ENCODE data around the gene RNF166.

Gene RNF166

GRCh38 chr16:88739139-88739976 lies 33.1 kb upstream of the RNF166 start:
- DNase-seq: no peak

GRCh38 chr16:88738151-88739084 lies 32.2 kb upstream of the RNF166 start:
- no peak for DNase-seq

GRCh38 chr16:88737298-88738150 lies 31.3 kb upstream of the RNF166 start:
- peak; percentile 42 to 79 (median 64) for DNase-seq

- DNase-seq: no peak
These were observed 30.3 kb upstream of the RNF166 start for GRCh38 chr16:88736496-88736895.

GRCh38 chr16:88736088-88736487 lies 29.9 kb upstream of the RNF166 start:
- DNase-seq: peak in 1 of 3 experiments; percentile 14

- no peak for DNase-seq
These were observed 29.4 kb upstream of the RNF166 start for GRCh38 chr16:88735616-88736015.

GRCh38 chr16:88735121-88735520 lies 28.9 kb upstream of the RNF166 start:
- no peak for DNase-seq

GRCh38 chr16:88734361-88734728 lies 28.1 kb upstream of the RNF166 start:
- DNase-seq: no peak

- peak in 1 of 3 experiments; percentile 1 for DNase-seq
These were observed 27.6 kb upstream of the RNF166 start for GRCh38 chr16:88733630-88734360.

GRCh38 chr16:88732961-88733294 lies 26.7 kb upstream of the RNF166 start:
- DNase-seq: no peak

GRCh38 chr16:88732172-88732960 lies 26.2 kb upstream of the RNF166 start:
- DNase-seq: peak in 2 of 3 experiments; percentile 16 to 43

- peak in 1 of 3 experiments; percentile 16 for DNase-seq
These were observed 25.5 kb upstream of the RNF166 start for GRCh38 chr16:88731699-88732098.

- peak in 1 of 3 experiments; percentile 20 for DNase-seq
These were observed 24.7 kb upstream of the RNF166 start for GRCh38 chr16:88730632-88731607.

- peak; percentile 3 to 69 (median 46) for DNase-seq
These were observed 21.7 kb upstream of the RNF166 start for GRCh38 chr16:88727871-88728270.

- peak; percentile 6 to 66 (median 49) for DNase-seq
These were observed 20.8 kb upstream of the RNF166 start for GRCh38 chr16:88726981-88727380.

- DNase-seq: no peak
These were observed 20.2 kb upstream of the RNF166 start for GRCh38 chr16:88726408-88726749.

GRCh38 chr16:88725609-88726407 lies 19.6 kb upstream of the RNF166 start:
- peak in 2 of 3 experiments; percentile 31 to 44 for DNase-seq

GRCh38 chr16:88724855-88725555 lies 18.8 kb upstream of the RNF166 start:
- no peak for DNase-seq

GRCh38 chr16:88723911-88724310 lies 17.7 kb upstream of the RNF166 start:
- no peak for DNase-seq

Data from NCI-H1417 (cell line).